Astrocyte (in vitro differentiated cells and primary cell): Measurements from ENCODE around the gene FOXC2. TPM values are rescaled to one million over a fixed set of nuclear protein-coding genes. Genes with fewer than 3 reads are reported as not detected.

Source experiments
- DNase-seq: peaks from one replicate; pipeline ENCODE4 v3.0.0-alpha.2; 2010; ENCODE audit warnings: low read depth
- FAIRE-seq: peaks from 2 replicates; lab custom pipeline; 2011; peaks lifted over from hg19 to GRCh38; lab: Jason Lieb, UNC
- H2AFZ ChIP-seq: 2 replicates; pipeline ENCODE4 v1.6.0; 2012; ENCODE audit warnings: low read depth, low read length, inconsistent platforms
- H3K27ac ChIP-seq: 2 replicates; pipeline ENCODE4 v1.5.1; 2011; ENCODE audit warnings: low read depth, low read length, inconsistent platforms
- H3K27me3 ChIP-seq: 2 replicates; pipeline ENCODE4 v1.6.0; 2011; ENCODE audit warnings: low read length, inconsistent platforms; ENCODE audit not compliant: insufficient read depth
- H3K36me3 ChIP-seq: 2 replicates; pipeline ENCODE4 v1.5.1; 2011; ENCODE audit warnings: low read length, inconsistent platforms; ENCODE audit not compliant: insufficient read depth
- H3K4me1 ChIP-seq: 2 replicates; pipeline ENCODE4 v1.5.1; 2011; ENCODE audit warnings: low read length, inconsistent platforms; ENCODE audit not compliant: insufficient read depth
- H3K4me2 ChIP-seq: 2 replicates; pipeline ENCODE4 v1.6.0; 2012; ENCODE audit warnings: low read length, inconsistent platforms
- H3K4me3 ChIP-seq: 2 replicates; pipeline ENCODE4 v1.5.1; 2011; ENCODE audit warnings: low read depth, mild to moderate bottlenecking, low read length, inconsistent platforms; ENCODE audit not compliant: insufficient read depth
- H3K79me2 ChIP-seq: 2 replicates; pipeline ENCODE4 v1.6.0; 2012; ENCODE audit warnings: mild to moderate bottlenecking, low read length, inconsistent platforms; ENCODE audit not compliant: insufficient read depth
- H3K9ac ChIP-seq: 2 replicates; pipeline ENCODE4 v1.6.0; 2012; ENCODE audit warnings: mild to moderate bottlenecking, low read length, inconsistent platforms
- H3K9me3 ChIP-seq: 2 replicates; pipeline ENCODE4 v1.5.1; 2012; ENCODE audit warnings: low read depth, mild to moderate bottlenecking, low read length, inconsistent platforms; ENCODE audit not compliant: insufficient read depth
- H4K20me1 ChIP-seq: 2 replicates; pipeline ENCODE4 v1.6.0; 2012; ENCODE audit warnings: low read length, inconsistent platforms; ENCODE audit not compliant: insufficient read depth
- H3K27ac Mint-ChIP-seq: one replicate; pipeline ENCODE4 v1.8.0; 2021; ENCODE audit warnings: mild to moderate bottlenecking, mixed read lengths; ENCODE audit not compliant: unreplicated experiment
- H3K27me3 Mint-ChIP-seq: one replicate; pipeline ENCODE4 v1.8.0; 2021; ENCODE audit warnings: low read depth, mixed read lengths; ENCODE audit not compliant: unreplicated experiment
- H3K36me3 Mint-ChIP-seq: one replicate; pipeline ENCODE4 v1.8.0; 2021; ENCODE audit warnings: low read depth, mixed read lengths; ENCODE audit not compliant: unreplicated experiment
- H3K4me1 Mint-ChIP-seq: one replicate; pipeline ENCODE4 v1.8.0; 2021; ENCODE audit warnings: low read depth, mixed read lengths; ENCODE audit not compliant: unreplicated experiment
- H3K4me3 Mint-ChIP-seq: one replicate; pipeline ENCODE4 v1.8.0; 2021; ENCODE audit warnings: mild to moderate bottlenecking, moderate library complexity, mixed read lengths; ENCODE audit not compliant: unreplicated experiment
- H3K9me3 Mint-ChIP-seq: one replicate; pipeline ENCODE4 v1.8.0; 2021; ENCODE audit warnings: mild to moderate bottlenecking, mixed read lengths; ENCODE audit not compliant: unreplicated experiment
- EZH2 ChIP-seq: IDR thresholded peaks from 2 replicates; pipeline ENCODE4 v1.6.1; 2012; ENCODE audit warnings: mild to moderate bottlenecking, low read length, inconsistent platforms; ENCODE audit not compliant: insufficient read depth
- total RNA-seq: library from RNA; stranded (reverse); gene quantifications from 2 replicates; pipeline ENCODE4 v1.2.1, GENCODE V29; 2021
- TF ChIP-seq, protein P1 (sequence below): IDR thresholded peaks from 2 replicates; pipeline ENCODE4 v1.5.1; 2011; ENCODE audit warnings: low read depth, mild to moderate bottlenecking, inconsistent platforms, low read length, moderate library complexity; ENCODE audit not compliant: insufficient read depth

Gene FOXC2
- total RNA-seq, 1 donor from 2014 or later, result 15.8 TPM

DNA sequence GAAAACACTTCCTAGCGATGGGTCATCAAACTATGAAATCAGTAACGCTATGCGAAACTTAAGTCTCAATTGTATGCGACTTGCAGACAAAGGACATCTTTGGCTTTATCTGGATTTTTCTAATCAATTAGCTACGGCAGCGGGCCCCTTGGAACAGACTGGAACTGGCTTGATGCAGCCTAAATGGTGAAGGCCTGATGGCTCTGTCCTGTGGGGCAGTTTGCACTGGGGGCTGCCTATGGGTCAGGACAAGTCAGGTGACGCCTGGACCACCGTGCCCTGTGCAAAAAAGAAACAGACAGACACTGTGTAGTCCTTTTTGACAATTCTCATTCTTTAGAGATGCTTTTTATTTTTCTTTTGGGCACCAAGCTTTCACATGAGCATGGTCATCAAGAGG, 33.6 kb upstream of the FOXC2 start:
- H3K27ac Mint-ChIP-seq, result no peak overlapping the region
- no peaks in the 10 kb centered on the region for H3K4me1 ChIP-seq
- H3K4me3 Mint-ChIP-seq, result no peak overlapping the region
- no peak overlapping the region for H3K4me3 ChIP-seq
- H3K9ac ChIP-seq, result no peak overlapping the region
- no peaks in the 10 kb centered on the region for H3K27me3 ChIP-seq
- TF ChIP-seq, protein P1, sequence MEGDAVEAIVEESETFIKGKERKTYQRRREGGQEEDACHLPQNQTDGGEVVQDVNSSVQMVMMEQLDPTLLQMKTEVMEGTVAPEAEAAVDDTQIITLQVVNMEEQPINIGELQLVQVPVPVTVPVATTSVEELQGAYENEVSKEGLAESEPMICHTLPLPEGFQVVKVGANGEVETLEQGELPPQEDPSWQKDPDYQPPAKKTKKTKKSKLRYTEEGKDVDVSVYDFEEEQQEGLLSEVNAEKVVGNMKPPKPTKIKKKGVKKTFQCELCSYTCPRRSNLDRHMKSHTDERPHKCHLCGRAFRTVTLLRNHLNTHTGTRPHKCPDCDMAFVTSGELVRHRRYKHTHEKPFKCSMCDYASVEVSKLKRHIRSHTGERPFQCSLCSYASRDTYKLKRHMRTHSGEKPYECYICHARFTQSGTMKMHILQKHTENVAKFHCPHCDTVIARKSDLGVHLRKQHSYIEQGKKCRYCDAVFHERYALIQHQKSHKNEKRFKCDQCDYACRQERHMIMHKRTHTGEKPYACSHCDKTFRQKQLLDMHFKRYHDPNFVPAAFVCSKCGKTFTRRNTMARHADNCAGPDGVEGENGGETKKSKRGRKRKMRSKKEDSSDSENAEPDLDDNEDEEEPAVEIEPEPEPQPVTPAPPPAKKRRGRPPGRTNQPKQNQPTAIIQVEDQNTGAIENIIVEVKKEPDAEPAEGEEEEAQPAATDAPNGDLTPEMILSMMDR, result no peak
- TF ChIP-seq EZH2, result no peak
- no peaks in the 10 kb centered on the region for H3K79me2 ChIP-seq
- H3K36me3 Mint-ChIP-seq, result peaks cover 10% of the 10 kb centered on the region
- no peaks in the 10 kb centered on the region for H3K27me3 Mint-ChIP-seq
- H3K4me1 Mint-ChIP-seq, result no peaks in the 10 kb centered on the region
- H3K36me3 ChIP-seq, result peaks cover 4% of the 10 kb centered on the region
- DNase-seq, result no peak
- no peak overlapping the region for H2AFZ ChIP-seq
- H3K27ac ChIP-seq, result no peak overlapping the region
- no peak overlapping the region for H3K4me2 ChIP-seq
- no peak for FAIRE-seq
- H3K9me3 Mint-ChIP-seq, result no peaks in the 10 kb centered on the region
- H3K9me3 ChIP-seq, result no peaks in the 10 kb centered on the region
- H4K20me1 ChIP-seq, result no peaks in the 10 kb centered on the region

DNA sequence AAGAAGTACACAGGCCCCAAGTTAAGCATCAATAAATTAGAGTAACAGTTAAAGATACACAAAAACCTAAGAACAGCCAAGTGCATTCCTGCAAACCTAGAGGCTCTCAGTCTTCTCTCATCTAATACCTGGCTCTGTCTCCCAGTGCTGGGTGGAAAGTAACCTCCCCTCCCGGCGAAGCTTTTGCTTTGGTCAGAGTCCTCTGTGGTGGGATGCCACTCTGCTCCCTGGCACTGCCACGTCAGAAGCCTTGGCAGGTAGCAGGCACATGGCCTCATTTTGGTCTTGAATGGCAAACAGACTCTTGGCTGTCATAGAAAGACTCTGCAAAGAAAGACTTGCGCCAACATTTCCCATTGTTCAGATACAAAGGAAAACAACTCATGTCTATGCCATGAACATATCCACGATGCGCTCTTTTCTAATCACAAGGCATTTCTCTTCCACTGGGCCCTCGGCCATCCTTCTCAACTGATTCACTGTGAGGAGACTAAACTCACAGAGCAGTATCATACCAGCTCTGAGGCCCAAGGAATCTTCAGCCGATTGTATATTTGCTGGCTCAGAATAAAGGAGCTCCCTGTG, 32.8 kb upstream of the FOXC2 start:
- H3K79me2 ChIP-seq, result no peaks in the 10 kb centered on the region
- no peak overlapping the region for H3K27ac Mint-ChIP-seq
- FAIRE-seq, result no peak
- no peak overlapping the region for H3K9ac ChIP-seq
- DNase-seq, result no peak
- no peaks in the 10 kb centered on the region for H3K27me3 ChIP-seq
- H3K4me2 ChIP-seq, result no peak overlapping the region
- no peaks in the 10 kb centered on the region for H3K9me3 Mint-ChIP-seq
- H3K27me3 Mint-ChIP-seq, result no peaks in the 10 kb centered on the region
- TF ChIP-seq EZH2, result no peak
- TF ChIP-seq, protein P1, result no peak
- H3K4me3 ChIP-seq, result no peak overlapping the region
- H2AFZ ChIP-seq, result no peak overlapping the region
- H4K20me1 ChIP-seq, result no peaks in the 10 kb centered on the region
- no peaks in the 10 kb centered on the region for H3K4me1 ChIP-seq
- H3K9me3 ChIP-seq, result no peaks in the 10 kb centered on the region
- no peak overlapping the region for H3K4me3 Mint-ChIP-seq
- peaks cover 17% of the 10 kb centered on the region for H3K36me3 Mint-ChIP-seq
- H3K4me1 Mint-ChIP-seq, result no peaks in the 10 kb centered on the region
- no peak overlapping the region for H3K27ac ChIP-seq
- peaks cover 7% of the 10 kb centered on the region for H3K36me3 ChIP-seq
